HCT116 (cell line): ENCODE results near the gene VTI1A. TPM values are rescaled to one million over a fixed set of nuclear protein-coding genes. Genes with fewer than 3 reads are reported as not detected.

Source experiments
- ATAC-seq: fragments of 200-7000 bp; cut with Tn5 transposase; 2 replicates; pipeline ENCODE4 v1.9.1; 2020; ENCODE audit warnings: mild to moderate bottlenecking, moderate library complexity
- BruUV-seq: library from RNA; stranded (reverse); fragments of 400-500 nt; replicated peaks from 2 replicates; lab custom pipeline; 2021; lab: Mats Ljungman, UMichigan
- CTCF ChIA-PET: fragments of 300-600 bp; sonication (Branson Sonifier 250); formaldehyde crosslinking; loops from one replicate; lab custom pipeline; 2021; ENCODE audit warnings: antibody characterized with exemption; lab: Charles Lee
- POLR2A ChIA-PET: fragments of 300-600, 350-600 bp; sonication (Branson Sonifier 250); formaldehyde crosslinking; loops from one replicate; lab custom pipeline; 2021; ENCODE audit warnings: antibody characterized with exemption; lab: Charles Lee
- RAD21 ChIA-PET, 2 experiments: fragments of 300-600 bp; sonication (Branson Sonifier 250); formaldehyde crosslinking; loops; one replicate each; lab custom pipeline; 2023; ENCODE audit warnings: low total read pairs in 2 of 2; ENCODE audit not compliant: uncharacterized antibody in 2 of 2, unreplicated experiment in 2 of 2, low non-redundant PET in 1 of 2; lab: Charles Lee
- DNase-seq: peaks from one replicate; pipeline ENCODE4 v3.0.0-alpha.2; 2010; ENCODE audit warnings: low read depth, low spot score
- H2AFZ ChIP-seq: fragments of 200-600 bp; shearing (Covaris generic), sonication (generic); 2 replicates; pipeline ENCODE4 v1.6.1; 2017; ENCODE audit warnings: low read depth, mixed run types, mixed read lengths, antibody characterized with exemption, low read length; ENCODE audit not compliant: poor library complexity, severe bottlenecking
- H3K27ac ChIP-seq: 2 replicates; pipeline ENCODE4 v1.5.1; 2012; ENCODE audit warnings: low read depth, low read length
- H3K27me3 ChIP-seq: fragments of 200-600 bp; sonication (generic); 2 replicates; pipeline ENCODE4 v1.6.1; 2016; ENCODE audit warnings: mixed run types, low read length, mixed read lengths; ENCODE audit not compliant: insufficient read depth
- H3K36me3 ChIP-seq, 2 experiments: fragments of 200-500 bp in 1 of 2; fragments of 200-600 bp in 1 of 2; sonication (Bioruptor generic) in 1 of 2; sonication (generic) in 1 of 2; 2 replicates each; pipeline versions ENCODE4 v1.5.1 to v1.6.1; 2014 to 2016; ENCODE audit warnings: low read length in 2 of 2, inconsistent platforms in 1 of 2, mixed read lengths in 1 of 2, mixed run types in 1 of 2; ENCODE audit not compliant: insufficient read depth in 2 of 2, control insufficient read depth in 1 of 2
- H3K4me1 ChIP-seq, 2 experiments: fragments of 200-600 bp in 1 of 2; sonication (generic) in 1 of 2; 2 replicates each; pipeline versions ENCODE4 v1.5.1 to v1.6.1; 2012 to 2017; ENCODE audit warnings: low read length in 2 of 2, inconsistent platforms in 1 of 2, mild to moderate bottlenecking in 1 of 2, mixed read lengths in 1 of 2, mixed run types in 1 of 2, moderate library complexity in 1 of 2; ENCODE audit not compliant: insufficient read depth in 2 of 2, control insufficient read depth in 1 of 2
- H3K4me2 ChIP-seq: fragments of 200-600 bp; sonication (generic); 2 replicates; pipeline ENCODE4 v1.6.1; 2017; ENCODE audit warnings: mixed run types, low read length, mixed read lengths
- H3K4me3 ChIP-seq, 2 experiments: fragments of 200-600 bp in 1 of 2; sonication (generic) in 1 of 2; replicated peaks in 1 of 2; 2 replicates each; pipeline ENCODE4 v1.5.1; 2011 to 2016; ENCODE audit warnings: low read length in 2 of 2, control low read depth in 1 of 2, low read depth in 1 of 2, mild to moderate bottlenecking in 1 of 2, mixed read lengths in 1 of 2, mixed run types in 1 of 2
- H3K79me2 ChIP-seq: fragments of 200-600 bp; sonication (generic); 2 replicates; pipeline ENCODE4 v1.6.1; 2017; ENCODE audit warnings: mild to moderate bottlenecking, mixed run types, low read length, moderate library complexity, mixed read lengths; ENCODE audit not compliant: insufficient read depth
- H3K9ac ChIP-seq: fragments of 200-600 bp; sonication (generic); 2 replicates; pipeline ENCODE4 v1.6.1; 2016; ENCODE audit warnings: low read length, mixed read lengths
- H3K9me2 ChIP-seq: fragments of 200-600 bp; sonication (generic), shearing (Covaris generic); 2 replicates; pipeline ENCODE4 v1.6.1; 2017; ENCODE audit warnings: mixed run types, mild to moderate bottlenecking, moderate library complexity; ENCODE audit not compliant: insufficient read depth
- H3K9me3 ChIP-seq, 2 experiments: fragments of 200-500 bp in 1 of 2; fragments of 200-600 bp in 1 of 2; sonication (Bioruptor generic) in 1 of 2; sonication (generic) in 1 of 2; 2 replicates each; pipeline ENCODE4 v1.6.1; 2014 to 2017; ENCODE audit warnings: low read length in 2 of 2, mixed read lengths in 2 of 2, inconsistent platforms in 1 of 2, low read depth in 1 of 2, mild to moderate bottlenecking in 1 of 2, mixed run types in 1 of 2, moderate library complexity in 1 of 2; ENCODE audit not compliant: control insufficient read depth in 1 of 2, insufficient read depth in 1 of 2
- H4K20me1 ChIP-seq: fragments of 200-600 bp; sonication (generic), shearing (Covaris generic); 2 replicates; pipeline ENCODE4 v1.6.1; 2017; ENCODE audit warnings: mixed run types, mild to moderate bottlenecking, moderate library complexity; ENCODE audit not compliant: insufficient read depth
- CBX3 ChIP-seq: IDR thresholded peaks from 2 replicates; pipeline ENCODE4 v1.6.1; 2012; ENCODE audit warnings: low read depth
- CEBPB ChIP-seq: IDR thresholded peaks from 2 replicates; pipeline ENCODE4 v1.6.1; 2012; ENCODE audit warnings: low read depth
- EGR1 ChIP-seq: IDR thresholded peaks from 2 replicates; pipeline ENCODE4 v1.6.1; 2012; ENCODE audit warnings: low read depth
- ELF1 ChIP-seq: IDR thresholded peaks from 2 replicates; pipeline ENCODE4 v1.6.1; 2012; ENCODE audit warnings: low read depth, borderline replicate concordance
- EZH2 ChIP-seq: fragments of 200-600 bp; sonication (generic); IDR thresholded peaks from 2 replicates; pipeline ENCODE4 v1.6.1; 2017; ENCODE audit warnings: antibody characterized with exemption, mixed run types
- EZH2phosphoT487 ChIP-seq: fragments of 200-600 bp; IDR thresholded peaks from 2 replicates; pipeline ENCODE4 v1.6.1; 2018; ENCODE audit warnings: antibody characterized with exemption, borderline replicate concordance
- FOSL1 ChIP-seq: IDR thresholded peaks from 2 replicates; pipeline ENCODE4 v1.6.1; 2012; ENCODE audit warnings: low read depth
- JUND ChIP-seq: IDR thresholded peaks from 2 replicates; pipeline ENCODE4 v1.6.1; 2012
- POLR2A ChIP-seq: IDR thresholded peaks from 2 replicates; pipeline ENCODE4 v1.7.0; 2011; ENCODE audit warnings: borderline replicate concordance; ENCODE audit not compliant: insufficient read depth, insufficient read length; ENCODE audit errors: extremely low read depth
- POLR2AphosphoS5 ChIP-seq: IDR thresholded peaks from 2 replicates; pipeline ENCODE4 v1.6.1; 2011; ENCODE audit warnings: mild to moderate bottlenecking, low read depth, low read length, moderate library complexity
- RAD21 ChIP-seq: IDR thresholded peaks from 2 replicates; pipeline ENCODE4 v1.6.1; 2012; ENCODE audit warnings: low read depth, mild to moderate bottlenecking
- REST ChIP-seq: IDR thresholded peaks from 2 replicates; pipeline ENCODE4 v1.6.1; 2012; ENCODE audit warnings: low read depth
- SIN3A ChIP-seq: IDR thresholded peaks from 2 replicates; pipeline ENCODE4 v1.6.1; 2012; ENCODE audit warnings: low read depth
- SP1 ChIP-seq: IDR thresholded peaks from 2 replicates; pipeline ENCODE4 v1.6.1; 2012; ENCODE audit warnings: low read depth
- SRF ChIP-seq: IDR thresholded peaks from 2 replicates; pipeline ENCODE4 v1.6.1; 2012; ENCODE audit warnings: low read depth
- ZFX ChIP-seq: fragments of 450-650 bp; IDR thresholded peaks from 2 replicates; pipeline ENCODE4 v1.6.1; 2017
- ZNF274 ChIP-seq: fragments of 200-500 bp; sonication (Bioruptor generic); IDR thresholded peaks from 2 replicates; pipeline ENCODE4 v1.6.1; 2014; ENCODE audit warnings: mild to moderate bottlenecking, low read depth, low read length, inconsistent platforms
- intact Hi-C: fragments of 100-400 bp; cut with micrococcal nuclease; formaldehyde crosslinking; loops from 2 replicates; pipeline ENCODE4 v1.10.0; 2022
- total RNA-seq: library from RNA; stranded (reverse); gene quantifications from one replicate; pipeline ENCODE4 v1.2.1, GENCODE V29; 2021; ENCODE audit not compliant: unreplicated experiment
- TF ChIP-seq, protein P1 (sequence below): IDR thresholded peaks from 2 replicates; pipeline ENCODE4 v1.6.1; 2012
- TF ChIP-seq, protein P2 (sequence below): IDR thresholded peaks from 2 replicates; pipeline ENCODE4 v1.6.1; 2012

The VTI1A gene
- total RNA-seq, 1 experiment from 2014 or later = 80.7 TPM

- BruUV-seq = no TSS peak
- POLR2A ChIA-PET = no interaction called here
- Histone ChIP-seq H4K20me1 (no peaks in the 10 kb centered on the region), H3K27ac (no peak overlapping the region), H3K79me2 (no peaks in the 10 kb centered on the region), H2AFZ (no peak overlapping the region), H3K4me2 (no peak overlapping the region), H3K4me3 (no peak overlapping the region), H3K36me3 (no peaks in the 10 kb centered on the region), H3K9me2 (no peaks in the 10 kb centered on the region), H3K9me3 (peaks cover 2 to 4% of the 10 kb centered on the region in 2 experiments; a peak in 1 of 4 replicates), H3K27me3 (no peaks in the 10 kb centered on the region), H3K9ac (no peak overlapping the region), H3K4me1 (no peaks in the 10 kb centered on the region)
- intact Hi-C loops = no loop called here
- CTCF ChIA-PET = no interaction called here
- DNase-seq (no peak), ATAC-seq (no peak)
- TF ChIP-seq CEBPB = no peak
- TF ChIP-seq SP1 = no peak
- TF ChIP-seq ZFX = no peak
- TF ChIP-seq ZNF274 = no peak
- RAD21 ChIA-PET = no interaction called here
Observed at GRCh38 chr10:112858986-112859651, 412.1 kb downstream of the VTI1A start.

- H3K27ac ChIP-seq = no peak overlapping the region
- no peaks in the 10 kb centered on the region for H3K36me3 ChIP-seq
- DNase-seq (no peak), ATAC-seq (no peak)
- POLR2A ChIA-PET = no interaction called here
- H3K27me3 ChIP-seq = no peaks in the 10 kb centered on the region
- no peaks in the 10 kb centered on the region for H3K9me2 ChIP-seq
- CTCF ChIA-PET = no interaction called here
- no peaks in the 10 kb centered on the region for H3K4me1 ChIP-seq
- H3K79me2 ChIP-seq = no peaks in the 10 kb centered on the region
- H4K20me1 ChIP-seq = no peaks in the 10 kb centered on the region
- no peak overlapping the region for H3K4me3 ChIP-seq
- RAD21 ChIA-PET = no interaction called here
- no peak overlapping the region for H2AFZ ChIP-seq
- no peak overlapping the region for H3K9ac ChIP-seq
- H3K4me2 ChIP-seq = no peak overlapping the region
- intact Hi-C loops = no loop called here
- no TSS peak for BruUV-seq
- H3K9me3 ChIP-seq = peaks cover 6 to 7% of the 10 kb centered on the region in 2 experiments; a peak in 1 of 4 replicates
- TF ChIP-seq CBX3 (no peak), SIN3A (no peak), FOSL1 (no peak), EZH2phosphoT487 (no peak), SRF (no peak), EGR1 (no peak), ELF1 (no peak), JUND (no peak), POLR2AphosphoS5 (no peak), POLR2A (no peak), EZH2 (no peak), RAD21 (no peak), REST (no peak)
- TF ChIP-seq, protein P1, sequence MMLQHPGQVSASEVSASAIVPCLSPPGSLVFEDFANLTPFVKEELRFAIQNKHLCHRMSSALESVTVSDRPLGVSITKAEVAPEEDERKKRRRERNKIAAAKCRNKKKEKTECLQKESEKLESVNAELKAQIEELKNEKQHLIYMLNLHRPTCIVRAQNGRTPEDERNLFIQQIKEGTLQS = no peak
- TF ChIP-seq, protein P2, sequence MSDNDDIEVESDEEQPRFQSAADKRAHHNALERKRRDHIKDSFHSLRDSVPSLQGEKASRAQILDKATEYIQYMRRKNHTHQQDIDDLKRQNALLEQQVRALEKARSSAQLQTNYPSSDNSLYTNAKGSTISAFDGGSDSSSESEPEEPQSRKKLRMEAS = no peak
Observed at GRCh38 chr10:112859793-112860192, 412.8 kb downstream of the VTI1A start.
